Psoas muscle (tissue), 8 donors: ENCODE results near the gene NTRK2. TPM values are rescaled to one million over a fixed set of nuclear protein-coding genes. Genes with fewer than 3 reads are reported as not detected.

Experiments
- ATAC-seq, 4 donors: fragments of 200-7000 bp; cut with Tn5 transposase; one replicate each; pipeline ENCODE4 v1.9.1; 2020; ENCODE audit warnings: moderate library complexity in 3 of 4, mild to moderate bottlenecking in 2 of 4
- DNase-seq, 2 donors: peaks; one replicate each; pipeline ENCODE4 v3.0.0-alpha.2; 2020
- H3K27ac ChIP-seq: fragments of 200-600 bp; one replicate; pipeline ENCODE4 v1.8.0; 2022
- H3K27me3 ChIP-seq, 3 donors: fragments of 200-600 bp in 1 of 3; one replicate each; pipeline versions ENCODE4 v1.6.1 to v1.8.0; 2013 to 2022; ENCODE audit warnings: low read length in 2 of 3, mild to moderate bottlenecking in 2 of 3, moderate library complexity in 1 of 3; ENCODE audit not compliant: insufficient read depth in 3 of 3
- H3K36me3 ChIP-seq, 2 donors: fragments of 200-600 bp in 1 of 2; one replicate each; pipeline versions ENCODE4 v1.6.1 to v1.8.0; 2013 to 2022; ENCODE audit warnings: low read depth in 1 of 2, mild to moderate bottlenecking in 1 of 2, moderate library complexity in 1 of 2; ENCODE audit not compliant: insufficient read depth in 1 of 2
- H3K4me1 ChIP-seq: fragments of 200-600 bp; one replicate; pipeline ENCODE4 v1.8.0; 2022
- H3K4me3 ChIP-seq: fragments of 200-600 bp; one replicate; pipeline ENCODE4 v1.8.0; 2022; ENCODE audit warnings: mild to moderate bottlenecking
- H3K9me3 ChIP-seq: fragments of 200-600 bp; one replicate; pipeline ENCODE4 v1.8.0; 2022
- WGBS, 3 donors: extraction: QIAGEN DNeasy Blood & Tissue Kit; methylation state at CpG; one replicate each; pipeline versions ENCODE4 v1.1.6 to v1.1.7; 2013; 5-methylcytosine and 5-hydroxymethylcytosine counted together
- intact Hi-C, 2 donors: fragments of 100-400 bp; cut with DNase I; formaldehyde crosslinking; loops; one replicate each; pipeline versions ENCODE4 v1.11.0 to v1.14.2; 2022
- polyA plus RNA-seq, 3 donors: library from polyadenylated mRNA; stranded (reverse); fragments of 200-250 nt; gene quantifications; one replicate each; pipeline ENCODE4 v1.2.3, GENCODE V29; 2013
- total RNA-seq, 4 donors: library from RNA; stranded (reverse); fragmentation: NEBNext Ultra II Directional in 2 of 4; extraction: Animal tissue kit (Norgen Biotek cat#: 25700) in 2 of 4; gene quantifications; one replicate each; pipeline versions ENCODE4 v1.2.1 to v1.2.4, GENCODE V29; 2021 to 2023
- TF ChIP-seq, protein P1 (sequence below): fragments of 200-600 bp; IDR thresholded peaks from one replicate; pipeline ENCODE4 v1.8.0; 2022; ENCODE audit warnings: antibody characterized with exemption
- donor health status: healthy with polysubstance abuse.
- donor health status: DM: no; HTN: no; CAD: no; lungs with moderate emphysema.
- donor health status: Bipolar disorder and iron deficiency.
- donor health status: healthy.
- donor health status: DM: yes; HTN: yes; CAD: no.
- donor health status: DM: no; HTN: no; CAD: no.
- donor health status: DM: no; HTN: no; CAD: no.
- donor health status: DM: yes; HTN: yes; CAD: no.

Gene NTRK2
- total and polyA plus RNA-seq, 7 donors: 0.46 to 3.6 (median 1.4) TPM

DNA sequence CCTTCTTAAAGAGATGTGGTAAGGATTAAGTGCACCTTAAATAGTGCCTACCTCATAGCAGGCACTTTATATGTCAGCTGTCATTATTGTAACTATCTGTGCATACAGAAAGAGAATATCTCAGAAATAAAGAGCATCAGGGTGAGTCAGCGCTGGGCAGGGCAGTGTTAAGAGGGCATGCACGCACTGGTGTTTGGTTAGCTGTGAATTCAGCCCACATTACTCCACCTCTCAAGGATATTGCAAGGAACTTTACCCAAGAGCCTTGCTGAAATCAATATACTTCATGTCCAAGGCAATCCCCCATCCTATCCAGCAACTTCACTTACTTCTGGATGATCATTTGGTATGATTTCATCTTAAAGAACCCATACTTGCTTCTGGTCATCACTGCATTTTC, 300.9 kb downstream of the NTRK2 start:
- Histone ChIP-seq H3K27ac (no peak overlapping the region), H3K36me3 (no peaks in the 10 kb centered on the region), H3K9me3 (no peaks in the 10 kb centered on the region), H3K4me3 (no peak overlapping the region), H3K27me3 (peaks cover 0 to 1% (median 0%) of the 10 kb centered on the region in 3 donors), H3K4me1 (no peaks in the 10 kb centered on the region)
- no peak for ATAC-seq
- intact Hi-C loops: no loop called here
- DNase-seq: no peak
- TF ChIP-seq, protein P1, sequence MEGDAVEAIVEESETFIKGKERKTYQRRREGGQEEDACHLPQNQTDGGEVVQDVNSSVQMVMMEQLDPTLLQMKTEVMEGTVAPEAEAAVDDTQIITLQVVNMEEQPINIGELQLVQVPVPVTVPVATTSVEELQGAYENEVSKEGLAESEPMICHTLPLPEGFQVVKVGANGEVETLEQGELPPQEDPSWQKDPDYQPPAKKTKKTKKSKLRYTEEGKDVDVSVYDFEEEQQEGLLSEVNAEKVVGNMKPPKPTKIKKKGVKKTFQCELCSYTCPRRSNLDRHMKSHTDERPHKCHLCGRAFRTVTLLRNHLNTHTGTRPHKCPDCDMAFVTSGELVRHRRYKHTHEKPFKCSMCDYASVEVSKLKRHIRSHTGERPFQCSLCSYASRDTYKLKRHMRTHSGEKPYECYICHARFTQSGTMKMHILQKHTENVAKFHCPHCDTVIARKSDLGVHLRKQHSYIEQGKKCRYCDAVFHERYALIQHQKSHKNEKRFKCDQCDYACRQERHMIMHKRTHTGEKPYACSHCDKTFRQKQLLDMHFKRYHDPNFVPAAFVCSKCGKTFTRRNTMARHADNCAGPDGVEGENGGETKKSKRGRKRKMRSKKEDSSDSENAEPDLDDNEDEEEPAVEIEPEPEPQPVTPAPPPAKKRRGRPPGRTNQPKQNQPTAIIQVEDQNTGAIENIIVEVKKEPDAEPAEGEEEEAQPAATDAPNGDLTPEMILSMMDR: no peak
- 41 to 92% (median 74%) methylated on average over 2 of the region's 2 CpGs for WGBS, 3 donors

DNA sequence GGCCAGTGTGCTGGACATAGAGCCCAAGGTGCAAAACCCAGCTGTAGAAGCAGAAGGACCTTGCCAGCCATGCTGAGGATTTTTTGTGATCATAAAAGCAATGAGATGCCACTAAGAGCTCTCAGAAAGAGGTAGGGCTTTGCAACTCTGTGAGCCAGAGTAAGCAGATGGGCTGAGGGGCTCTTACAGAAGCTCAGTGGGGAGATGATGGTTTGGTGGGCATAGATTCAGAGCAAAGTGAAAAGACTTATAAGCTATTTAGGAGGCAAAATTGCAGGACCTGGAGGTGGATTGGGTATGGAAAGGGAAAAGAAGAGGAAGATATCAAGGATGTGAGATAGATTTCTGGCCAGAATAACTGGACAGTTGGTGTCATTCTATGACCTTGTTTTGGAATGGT, 302.0 kb downstream of the NTRK2 start:
- intact Hi-C loops: no loop called here
- no peak overlapping the region for H3K4me3 ChIP-seq
- no peaks in the 10 kb centered on the region for H3K36me3 ChIP-seq
- H3K27me3 ChIP-seq: peaks cover 0 to under 1% (median 0%) of the 10 kb centered on the region in 3 donors
- no peaks in the 10 kb centered on the region for H3K9me3 ChIP-seq
- ATAC-seq (no peak), DNase-seq (no peak)
- TF ChIP-seq, protein P1: no peak
- no peak overlapping the region for H3K27ac ChIP-seq
- no peaks in the 10 kb centered on the region for H3K4me1 ChIP-seq

DNA sequence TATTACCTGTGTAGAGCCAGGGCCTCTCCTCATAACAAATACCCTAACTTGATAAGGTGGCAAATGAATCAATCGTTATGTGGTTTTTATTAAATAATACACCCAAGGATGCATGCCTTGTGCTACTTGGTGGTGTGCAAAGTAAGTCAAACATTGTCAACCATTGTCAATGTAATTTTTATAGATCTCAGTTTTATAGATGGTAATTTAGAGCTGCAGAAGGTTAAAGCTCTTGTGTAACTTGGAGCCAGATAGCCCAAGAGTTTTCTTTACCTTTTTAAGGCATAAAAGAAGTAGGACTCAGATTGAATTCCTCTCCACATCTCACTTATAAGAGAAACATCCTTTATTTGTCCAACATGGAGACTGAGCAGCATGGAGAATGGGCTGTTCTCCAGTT, 304.7 kb downstream of the NTRK2 start:
- intact Hi-C loops: no loop called here
- no peaks in the 10 kb centered on the region for H3K27me3 ChIP-seq

DNA sequence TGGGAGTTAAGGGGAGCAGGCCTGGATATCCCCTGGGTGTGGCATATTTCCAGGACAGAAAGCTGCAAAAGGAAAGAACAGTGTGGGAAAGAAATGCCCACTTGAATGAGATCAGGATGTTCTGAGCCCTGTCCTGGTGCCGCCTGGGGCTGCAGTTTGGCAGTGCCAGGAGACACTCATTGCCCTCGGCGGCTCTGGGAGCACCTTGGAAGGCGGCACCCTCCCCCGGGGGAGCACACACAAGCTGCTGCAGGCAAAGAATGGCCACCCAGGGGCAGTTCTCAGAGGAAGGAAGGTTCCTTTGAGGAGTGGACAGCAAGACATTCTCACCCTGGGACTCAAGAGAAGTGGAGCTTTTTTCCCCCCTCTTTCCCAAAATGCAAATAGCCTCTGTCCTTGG, 305.3 kb downstream of the NTRK2 start:
- DNase-seq (no peak), ATAC-seq (no peak)
- no peaks in the 10 kb centered on the region for H3K27me3 ChIP-seq
- intact Hi-C loops: no loop called here
- no peaks in the 10 kb centered on the region for H3K36me3 ChIP-seq
- H3K9me3 ChIP-seq: no peaks in the 10 kb centered on the region
- no peak overlapping the region for H3K4me3 ChIP-seq
- WGBS, 3 donors: 60 to 77% (median 74%) methylated on average over 5 of the region's 5 CpGs
- H3K27ac ChIP-seq: no peak overlapping the region
- no peaks in the 10 kb centered on the region for H3K4me1 ChIP-seq
- TF ChIP-seq, protein P1: no peak

More for the DNA sequence above, 304.7 kb downstream of the NTRK2 start:
- Histone ChIP-seq H3K9me3 (no peaks in the 10 kb centered on the region), H3K4me1 (no peaks in the 10 kb centered on the region), H3K27ac (no peak overlapping the region), H3K4me3 (no peak overlapping the region), H3K36me3 (no peaks in the 10 kb centered on the region)
- no peak for DNase-seq
- TF ChIP-seq, protein P1: no peak
- 81 to 91% (median 85%) methylated on average over 1 of the region's 1 CpG for WGBS, 3 donors
- ATAC-seq: no peak

DNA sequence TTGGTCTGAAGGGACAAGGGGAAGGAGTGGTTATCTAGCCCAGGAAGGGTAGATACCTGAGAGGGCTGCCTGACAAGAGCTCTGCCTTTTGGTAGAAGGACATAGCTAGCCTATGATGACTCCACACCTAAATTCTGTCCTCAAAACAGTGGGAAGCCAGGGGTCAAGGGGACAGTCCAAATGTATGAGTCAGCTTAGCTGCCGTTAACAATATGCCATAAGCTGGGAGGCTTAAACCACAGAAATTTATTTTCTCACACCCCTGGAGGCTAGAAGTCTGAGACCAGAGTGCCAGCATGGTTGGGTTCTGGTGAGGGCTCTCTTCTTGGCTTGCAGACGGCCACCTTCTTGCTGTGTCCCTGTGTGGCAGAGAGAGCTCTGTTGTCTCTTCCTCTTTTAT, 306.4 kb downstream of the NTRK2 start:
- no peak for ATAC-seq
- TF ChIP-seq, protein P1: no peak
- intact Hi-C loops: no loop called here
- DNase-seq: no peak
- Histone ChIP-seq H3K9me3 (no peaks in the 10 kb centered on the region), H3K27ac (no peak overlapping the region), H3K4me1 (no peaks in the 10 kb centered on the region), H3K27me3 (no peaks in the 10 kb centered on the region), H3K4me3 (no peak overlapping the region), H3K36me3 (no peaks in the 10 kb centered on the region)
- WGBS, 3 donors: 47 to 71% (median 68%) methylated on average over 2 of the region's 2 CpGs
